ENCODE measurements around the gene TMEM120A. TPM values are rescaled to one million over a fixed set of nuclear protein-coding genes. Genes with fewer than 3 reads are reported as not detected.
"Not testable (repeated sequence)": the region's sequence is repeated elsewhere in the genome, so short reads cannot be mapped to it uniquely, and the experiment has no call there.

The TMEM120A gene
- total RNA-seq, 2 donors from 2014 or later, result 93.9 to 218 TPM

DNA sequence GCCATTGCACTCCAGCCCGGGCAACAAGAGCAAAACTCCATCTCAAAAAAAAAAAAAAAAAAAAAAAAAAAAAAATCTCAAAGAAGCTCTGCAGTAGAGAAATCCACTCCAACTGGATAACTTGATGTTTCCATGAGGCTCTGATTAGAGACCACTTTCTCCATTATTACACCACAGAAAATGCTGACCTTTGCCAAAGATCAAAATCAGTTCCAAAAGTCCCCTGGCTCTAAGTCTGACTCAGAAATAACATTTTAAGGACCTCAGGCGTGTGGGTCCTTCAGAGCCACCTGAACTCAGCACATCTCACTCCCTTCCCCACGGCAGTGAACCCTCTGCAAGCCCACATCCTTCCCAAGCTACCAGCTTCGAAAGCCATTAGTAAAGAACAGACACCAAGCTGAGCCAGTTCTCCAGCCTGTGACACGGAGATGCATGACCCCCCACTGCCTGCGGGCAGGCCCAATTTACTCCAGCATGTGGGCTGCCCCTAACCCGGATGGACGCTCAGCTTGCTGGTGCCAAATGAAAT, 13.8 kb upstream of the TMEM120A start:
- ATAC-seq (peak; percentile 74 to 75), DNase-seq (ENCODE audit: low spot score) (peak; percentile 73)
- Mint-ChIP-seq H3K4me3 (peak overlapping the region; percentile 69), H3K27ac (peak overlapping the region; percentile 89 to 95), H3K27me3 (no peaks in the 10 kb centered on the region), H3K36me3 (peaks cover 5% of the 10 kb centered on the region), H3K4me1 (ENCODE audit: low read depth in 2 of 2) (peaks cover 36 to 42% of the 10 kb centered on the region in 2 donors), H3K9me3 (no peaks in the 10 kb centered on the region)

GRCh38 chr7:76005004-76005403, 10.6 kb upstream of the TMEM120A start:
- ATAC-seq; H3K27me3 Mint-ChIP-seq; H3K36me3 Mint-ChIP-seq; H3K9me3 Mint-ChIP-seq; DNase-seq (ENCODE audit: low spot score); H3K4me3 Mint-ChIP-seq: not testable (repeated sequence)
- peak overlapping the region in 1 of 2 donors; percentile 61 for H3K27ac Mint-ChIP-seq
- H3K4me1 Mint-ChIP-seq (ENCODE audit: low read depth in 2 of 2), result peaks cover 21 to 36% of the 10 kb centered on the region in 2 donors

GRCh38 chr7:76003351-76003750, 9.0 kb upstream of the TMEM120A start:
- Mint-ChIP-seq H3K27me3 (no peaks in the 10 kb centered on the region), H3K36me3 (peaks cover 12% of the 10 kb centered on the region), H3K27ac (no peak overlapping the region), H3K9me3 (no peaks in the 10 kb centered on the region), H3K4me3 (no peak overlapping the region), H3K4me1 (ENCODE audit: low read depth in 2 of 2) (peaks cover 4 to 29% of the 10 kb centered on the region in 2 donors)
- DNase-seq (ENCODE audit: low spot score) (no peak), ATAC-seq (no peak)

- Mint-ChIP-seq H3K36me3 (peaks cover 12% of the 10 kb centered on the region), H3K27me3 (no peaks in the 10 kb centered on the region), H3K4me1 (ENCODE audit: low read depth in 2 of 2) (peaks cover under 1 to 26% of the 10 kb centered on the region in 2 donors), H3K4me3 (no peak overlapping the region), H3K27ac (no peak overlapping the region), H3K9me3 (no peaks in the 10 kb centered on the region)
- ATAC-seq (no peak), DNase-seq (ENCODE audit: low spot score) (no peak)
Observed at GRCh38 chr7:76002822-76003221, 8.4 kb upstream of the TMEM120A start.

- Mint-ChIP-seq H3K27me3 (no peaks in the 10 kb centered on the region), H3K4me1 (ENCODE audit: low read depth in 2 of 2) (peaks cover 7 to 32% of the 10 kb centered on the region in 2 donors), H3K4me3 (no peak overlapping the region), H3K36me3 (peaks cover 12% of the 10 kb centered on the region), H3K9me3 (no peaks in the 10 kb centered on the region), H3K27ac (no peak overlapping the region)
- ATAC-seq (no peak), DNase-seq (ENCODE audit: low spot score) (no peak)
Observed at GRCh38 chr7:76002139-76002538, 7.7 kb upstream of the TMEM120A start.

DNA sequence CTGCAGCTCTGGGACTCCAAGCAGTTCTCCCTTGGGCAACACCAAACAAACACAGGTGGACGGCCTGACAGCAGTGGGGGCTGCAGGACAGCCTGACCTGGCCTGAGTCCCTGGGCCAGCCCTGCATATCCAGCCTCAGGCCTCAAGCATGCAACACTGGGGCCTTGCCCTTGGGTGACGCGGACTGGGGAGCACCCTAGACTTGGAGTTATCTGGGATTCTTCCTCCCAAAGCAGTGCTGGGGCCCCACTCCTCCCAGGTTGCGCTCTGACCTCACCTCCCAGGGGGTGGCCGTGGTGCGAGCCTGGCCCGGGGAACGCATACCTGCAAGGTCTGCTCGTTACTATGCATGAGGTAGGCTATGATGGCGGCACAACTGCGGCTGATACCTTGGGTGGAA, 6.2 kb upstream of the TMEM120A start:
- Mint-ChIP-seq H3K36me3 (peaks cover 12% of the 10 kb centered on the region), H3K27me3 (no peaks in the 10 kb centered on the region), H3K4me1 (ENCODE audit: low read depth in 2 of 2) (peaks cover 23 to 47% of the 10 kb centered on the region in 2 donors), H3K9me3 (no peaks in the 10 kb centered on the region), H3K4me3 (no peak overlapping the region), H3K27ac (no peak overlapping the region)
- DNase-seq (ENCODE audit: low spot score) (no peak), ATAC-seq (no peak)

GRCh38 chr7:75998038-75998437, 3.6 kb upstream of the TMEM120A start:
- Mint-ChIP-seq H3K4me1 (ENCODE audit: low read depth in 2 of 2) (peaks cover 30 to 50% of the 10 kb centered on the region in 2 donors), H3K4me3 (no peak overlapping the region), H3K27me3 (no peaks in the 10 kb centered on the region), H3K9me3 (no peaks in the 10 kb centered on the region), H3K36me3 (peaks cover 10% of the 10 kb centered on the region), H3K27ac (peak overlapping the region; percentile 57 to 80)
- no peak for DNase-seq (ENCODE audit: low spot score)
- ATAC-seq, result no peak

GRCh38 chr7:75996476-75996875, 2.1 kb upstream of the TMEM120A start:
- H3K27me3 Mint-ChIP-seq, result no peaks in the 10 kb centered on the region
- H3K36me3 Mint-ChIP-seq, result peaks cover 7% of the 10 kb centered on the region
- H3K4me3 Mint-ChIP-seq, result peak overlapping the region; percentile 28
- no peaks in the 10 kb centered on the region for H3K9me3 Mint-ChIP-seq
- DNase-seq (ENCODE audit: low spot score) (no peak), ATAC-seq (no peak)
- peak overlapping the region; percentile 57 to 80 for H3K27ac Mint-ChIP-seq
- H3K4me1 Mint-ChIP-seq (ENCODE audit: low read depth in 2 of 2), result peaks cover 30 to 52% of the 10 kb centered on the region in 2 donors

- H3K27me3 Mint-ChIP-seq, result no peaks in the 10 kb centered on the region
- DNase-seq (ENCODE audit: low spot score), result no peak
- peak overlapping the region; percentile 78 for H3K4me3 Mint-ChIP-seq
- peaks cover 32 to 51% of the 10 kb centered on the region in 2 donors for H3K4me1 Mint-ChIP-seq (ENCODE audit: low read depth in 2 of 2)
- peaks cover 7% of the 10 kb centered on the region for H3K36me3 Mint-ChIP-seq
- ATAC-seq, result no peak
- H3K27ac Mint-ChIP-seq, result peak overlapping the region; percentile 57 to 80
- no peaks in the 10 kb centered on the region for H3K9me3 Mint-ChIP-seq
Observed at GRCh38 chr7:75995996-75996395, 1.6 kb upstream of the TMEM120A start.

DNA sequence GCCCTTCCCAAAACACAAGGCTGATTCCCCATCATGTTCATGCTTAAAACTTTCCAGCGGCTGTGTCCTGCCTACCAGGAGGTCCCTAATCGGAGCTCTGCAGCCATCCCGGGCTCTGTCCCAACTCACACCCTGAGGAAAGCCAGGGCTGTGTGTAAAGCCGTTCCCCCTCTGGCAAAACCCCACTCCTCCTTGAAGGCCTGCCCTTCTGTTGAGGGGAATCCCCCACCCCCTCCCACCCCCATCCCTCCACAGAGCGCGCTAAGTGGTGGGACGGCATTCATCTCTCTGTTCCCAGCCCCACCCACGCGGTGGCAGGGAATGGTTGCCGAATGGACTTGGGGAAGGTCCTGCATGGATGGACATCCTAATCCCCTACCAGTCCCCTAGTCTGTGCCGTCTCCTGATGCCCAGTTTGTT, 667 bp upstream of the TMEM120A start:
- H3K4me3 Mint-ChIP-seq, result peak overlapping the region; percentile 78
- no peaks in the 10 kb centered on the region for H3K9me3 Mint-ChIP-seq
- DNase-seq (ENCODE audit: low spot score) (no peak), ATAC-seq (no peak)
- H3K27ac Mint-ChIP-seq, result peak overlapping the region; percentile 57 to 80
- H3K4me1 Mint-ChIP-seq (ENCODE audit: low read depth in 2 of 2), result peaks cover 39 to 59% of the 10 kb centered on the region in 2 donors
- H3K36me3 Mint-ChIP-seq, result peaks cover 7% of the 10 kb centered on the region
- H3K27me3 Mint-ChIP-seq, result no peaks in the 10 kb centered on the region

- Mint-ChIP-seq H3K9me3 (no peaks in the 10 kb centered on the region), H3K36me3 (peaks cover under 1% of the 10 kb centered on the region), H3K27me3 (no peaks in the 10 kb centered on the region), H3K27ac (peak overlapping the region; percentile 28 to 86), H3K4me3 (peak overlapping the region; percentile 78), H3K4me1 (ENCODE audit: low read depth in 2 of 2) (peaks cover 45 to 63% of the 10 kb centered on the region in 2 donors)
- ATAC-seq (peak; percentile 50 to 51), DNase-seq (ENCODE audit: low spot score) (no peak)
Observed at GRCh38 chr7:75993689-75994387, 557 bp downstream of the TMEM120A start.

DNA sequence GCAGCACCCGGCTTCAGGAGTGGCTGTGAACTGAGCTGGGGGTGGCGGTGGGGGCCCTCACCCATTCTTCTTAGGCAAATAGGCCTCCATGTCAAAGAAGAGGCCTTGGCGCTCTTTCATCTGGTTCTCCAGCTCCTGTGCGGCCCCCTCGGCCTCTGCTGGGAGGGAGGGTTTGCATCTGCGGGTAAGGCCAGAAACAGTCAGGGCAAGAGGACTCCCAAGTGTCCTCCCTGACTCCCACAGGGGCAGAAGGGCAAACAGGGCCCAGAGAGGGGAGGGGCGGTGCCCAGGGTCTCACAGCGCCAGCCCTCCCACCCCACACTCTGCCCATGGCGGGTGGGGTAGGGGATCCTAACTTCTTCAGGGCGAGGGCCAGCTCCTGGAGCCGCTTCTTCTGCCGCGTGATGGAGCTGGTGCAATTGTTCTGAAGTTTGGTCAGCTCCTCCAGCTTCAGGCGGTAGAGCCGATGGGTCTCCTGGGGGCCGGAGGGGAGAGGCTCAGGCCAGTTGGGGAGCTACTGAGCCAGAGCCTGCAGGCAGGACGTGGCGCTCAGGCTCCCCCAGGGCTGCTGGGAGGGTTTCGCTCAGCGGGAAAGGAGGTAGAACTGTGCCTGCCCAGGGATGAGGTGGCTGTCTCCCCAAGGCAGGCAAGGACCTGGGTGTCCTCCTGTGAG, 2.2 kb downstream of the TMEM120A start:
- H3K4me1 Mint-ChIP-seq (ENCODE audit: low read depth in 2 of 2), result peaks cover 39 to 60% of the 10 kb centered on the region in 2 donors
- H3K9me3 Mint-ChIP-seq, result no peaks in the 10 kb centered on the region
- DNase-seq (ENCODE audit: low spot score) (peak; percentile 59), ATAC-seq (no peak)
- no peaks in the 10 kb centered on the region for H3K27me3 Mint-ChIP-seq
- H3K27ac Mint-ChIP-seq, result peak overlapping the region in 1 of 2 donors; percentile 86
- H3K4me3 Mint-ChIP-seq, result no peak overlapping the region
- H3K36me3 Mint-ChIP-seq, result no peaks in the 10 kb centered on the region

- peak overlapping the region in 1 of 2 donors; percentile 89 for H3K27ac Mint-ChIP-seq
- H3K9me3 Mint-ChIP-seq, result no peaks in the 10 kb centered on the region
- H3K27me3 Mint-ChIP-seq, result no peaks in the 10 kb centered on the region
- no peaks in the 10 kb centered on the region for H3K36me3 Mint-ChIP-seq
- DNase-seq (ENCODE audit: low spot score) (peak; percentile 32), ATAC-seq (no peak)
- H3K4me1 Mint-ChIP-seq (ENCODE audit: low read depth in 2 of 2), result peaks cover 33 to 59% of the 10 kb centered on the region in 2 donors
- no peak overlapping the region for H3K4me3 Mint-ChIP-seq
Observed at GRCh38 chr7:75991531-75992082, 2.8 kb downstream of the TMEM120A start.

Measured in natural killer cell treated with Interleukin-12 subunit alpha and Interleukin-12 subunit beta and Interleukin-15 and Interleukin-18, amount 100 ng/mL, for 72 hours (primary cell).